Osteoblast (primary cell): ENCODE data around the gene PPIP5K1. TPM values are rescaled to one million over a fixed set of nuclear protein-coding genes. Genes with fewer than 3 reads are reported as not detected.

Experiments used
- DNase-seq: peaks from one replicate; pipeline ENCODE4 v3.0.0; 2011; ENCODE audit warnings: low spot score, mixed read lengths; ENCODE audit not compliant: insufficient read length; ENCODE audit errors: missing footprints
- H2AFZ ChIP-seq: 2 replicates; pipeline ENCODE4 v1.6.0; 2011; ENCODE audit warnings: mild to moderate bottlenecking, low read length
- H3K27ac ChIP-seq: 2 replicates; pipeline ENCODE4 v1.5.1; 2011; ENCODE audit warnings: mild to moderate bottlenecking, low read depth, low read length, moderate library complexity
- H3K27me3 ChIP-seq: 2 replicates; pipeline ENCODE4 v1.6.0; 2012; ENCODE audit warnings: mild to moderate bottlenecking, control low read depth, inconsistent platforms, low read length, moderate library complexity; ENCODE audit not compliant: insufficient read depth
- H3K36me3 ChIP-seq: 2 replicates; pipeline ENCODE4 v1.5.1; 2011; ENCODE audit warnings: mild to moderate bottlenecking, low read length, control low read depth, moderate library complexity; ENCODE audit not compliant: insufficient read depth
- H3K4me1 ChIP-seq: 2 replicates; pipeline ENCODE4 v1.5.1; 2011; ENCODE audit warnings: mild to moderate bottlenecking, low read length, control low read depth, moderate library complexity; ENCODE audit not compliant: insufficient read depth
- H3K4me2 ChIP-seq: 2 replicates; pipeline ENCODE4 v1.6.0; 2011; ENCODE audit warnings: mild to moderate bottlenecking, low read length; ENCODE audit not compliant: insufficient read depth
- H3K4me3 ChIP-seq: fragments of 200-600 bp; sonication (generic); 3 replicates; pipeline ENCODE4 v1.5.1; 2012; ENCODE audit warnings: mild to moderate bottlenecking, low read length, inconsistent platforms; ENCODE audit not compliant: insufficient read depth
- H3K79me2 ChIP-seq: 2 replicates; pipeline ENCODE4 v1.6.0; 2012; ENCODE audit warnings: mild to moderate bottlenecking, low read length, control low read depth, inconsistent platforms; ENCODE audit not compliant: insufficient read depth
- H3K9me3 ChIP-seq: 2 replicates; pipeline ENCODE4 v1.5.1; 2011; ENCODE audit warnings: low read depth, low read length, control low read depth
- H4K20me1 ChIP-seq: 2 replicates; pipeline ENCODE4 v1.6.0; 2012; ENCODE audit warnings: mild to moderate bottlenecking, low read length, control low read depth; ENCODE audit not compliant: insufficient read depth
- total RNA-seq: library from RNA; depleted of rRNA; stranded (reverse); fragments of >200 nt; gene quantifications from 2 replicates; pipeline ENCODE4 v1.2.3, GENCODE V29; 2012
- TF ChIP-seq, protein P1 (sequence below): IDR thresholded peaks from 2 replicates; pipeline ENCODE4 v1.5.1; 2011; ENCODE audit warnings: mild to moderate bottlenecking, low read depth, low read length, moderate library complexity; ENCODE audit errors: extremely low read depth

Gene PPIP5K1
- total RNA-seq, 1 donor: 20.3 TPM

DNA sequence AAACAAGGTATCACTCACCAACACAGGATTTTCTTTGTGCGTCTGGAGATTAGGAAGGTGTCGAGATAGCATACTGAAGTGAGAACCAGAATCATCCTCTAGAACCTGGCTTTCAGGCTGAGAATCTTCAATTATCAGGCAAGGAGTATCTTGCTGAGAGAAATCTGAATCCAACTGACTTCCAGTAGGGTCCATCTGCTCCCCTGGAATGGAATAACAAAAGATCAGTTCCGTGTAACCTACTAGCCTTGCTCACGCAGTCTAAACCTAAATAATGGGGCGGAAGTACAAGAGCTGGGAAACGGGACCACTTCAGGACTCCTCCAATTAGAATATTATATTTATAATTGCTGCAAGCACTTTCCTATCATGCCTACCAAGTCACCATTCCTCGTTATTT is 97.7 kb downstream of the PPIP5K1 start:
- TF ChIP-seq, protein P1, sequence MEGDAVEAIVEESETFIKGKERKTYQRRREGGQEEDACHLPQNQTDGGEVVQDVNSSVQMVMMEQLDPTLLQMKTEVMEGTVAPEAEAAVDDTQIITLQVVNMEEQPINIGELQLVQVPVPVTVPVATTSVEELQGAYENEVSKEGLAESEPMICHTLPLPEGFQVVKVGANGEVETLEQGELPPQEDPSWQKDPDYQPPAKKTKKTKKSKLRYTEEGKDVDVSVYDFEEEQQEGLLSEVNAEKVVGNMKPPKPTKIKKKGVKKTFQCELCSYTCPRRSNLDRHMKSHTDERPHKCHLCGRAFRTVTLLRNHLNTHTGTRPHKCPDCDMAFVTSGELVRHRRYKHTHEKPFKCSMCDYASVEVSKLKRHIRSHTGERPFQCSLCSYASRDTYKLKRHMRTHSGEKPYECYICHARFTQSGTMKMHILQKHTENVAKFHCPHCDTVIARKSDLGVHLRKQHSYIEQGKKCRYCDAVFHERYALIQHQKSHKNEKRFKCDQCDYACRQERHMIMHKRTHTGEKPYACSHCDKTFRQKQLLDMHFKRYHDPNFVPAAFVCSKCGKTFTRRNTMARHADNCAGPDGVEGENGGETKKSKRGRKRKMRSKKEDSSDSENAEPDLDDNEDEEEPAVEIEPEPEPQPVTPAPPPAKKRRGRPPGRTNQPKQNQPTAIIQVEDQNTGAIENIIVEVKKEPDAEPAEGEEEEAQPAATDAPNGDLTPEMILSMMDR: no peak
- Histone ChIP-seq H3K4me2 (peak overlapping the region; percentile 99), H2AFZ (no peak overlapping the region), H4K20me1 (peaks cover 15% of the 10 kb centered on the region), H3K4me1 (peaks cover 17% of the 10 kb centered on the region), H3K9me3 (no peaks in the 10 kb centered on the region), H3K36me3 (peaks cover 33% of the 10 kb centered on the region), H3K4me3 (peak overlapping the region; percentile 89), H3K27me3 (no peaks in the 10 kb centered on the region), H3K27ac (peak overlapping the region; percentile 91), H3K79me2 (peaks cover 31% of the 10 kb centered on the region)
- DNase-seq: no peak

DNA sequence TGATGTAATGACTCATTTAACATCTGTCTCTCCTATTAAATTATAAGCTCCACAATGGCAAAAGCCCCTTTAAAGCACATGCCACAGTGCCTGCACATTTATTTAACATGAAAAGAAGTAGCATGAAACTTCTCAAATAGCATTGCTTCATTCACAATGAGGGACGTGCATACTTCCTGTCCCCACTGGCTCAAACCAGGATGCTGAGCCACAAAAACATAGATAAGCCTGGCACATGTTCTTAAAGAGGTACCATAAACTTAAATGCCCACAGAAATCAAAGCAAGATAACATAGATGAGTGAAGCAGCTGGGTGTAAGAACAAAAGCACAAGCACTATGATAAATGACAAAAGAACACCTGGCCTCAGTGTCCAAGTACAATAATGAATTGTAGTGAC is 100.8 kb downstream of the PPIP5K1 start:
- Histone ChIP-seq H2AFZ (no peak overlapping the region), H3K4me1 (peaks cover 24% of the 10 kb centered on the region), H3K79me2 (peaks cover 36% of the 10 kb centered on the region), H3K9me3 (no peaks in the 10 kb centered on the region), H3K4me3 (no peak overlapping the region), H3K4me2 (peak overlapping the region; percentile 30), H4K20me1 (peaks cover 15% of the 10 kb centered on the region), H3K27me3 (no peaks in the 10 kb centered on the region), H3K36me3 (peaks cover 55% of the 10 kb centered on the region), H3K27ac (no peak overlapping the region)
- no peak for DNase-seq
- TF ChIP-seq, protein P1: no peak

DNA sequence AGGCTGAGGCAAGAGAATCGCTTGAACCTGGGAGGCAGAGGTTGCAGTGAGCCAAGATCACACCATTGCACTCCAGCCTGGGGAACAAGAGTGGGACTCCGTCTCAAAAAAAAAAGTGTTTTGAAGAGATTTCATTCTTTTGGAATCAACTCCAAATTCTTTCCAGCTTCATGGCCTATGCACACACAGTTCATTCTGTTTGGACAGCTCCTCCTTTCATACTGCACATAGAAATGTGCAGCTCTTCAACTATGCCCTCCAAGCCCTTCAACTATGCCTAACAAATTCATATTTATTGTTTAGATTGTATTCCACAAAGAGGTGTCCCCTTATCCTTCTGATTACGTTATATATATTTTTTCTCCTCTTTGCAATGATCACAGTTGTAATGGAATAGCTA is 101.2 kb downstream of the PPIP5K1 start:
- H3K4me3 ChIP-seq: no peak overlapping the region
- peaks cover 17% of the 10 kb centered on the region for H4K20me1 ChIP-seq
- no peak for DNase-seq
- H3K4me2 ChIP-seq: no peak overlapping the region
- no peaks in the 10 kb centered on the region for H3K27me3 ChIP-seq
- H3K36me3 ChIP-seq: peaks cover 55% of the 10 kb centered on the region
- peaks cover 27% of the 10 kb centered on the region for H3K4me1 ChIP-seq
- H3K27ac ChIP-seq: no peak overlapping the region
- peaks cover 36% of the 10 kb centered on the region for H3K79me2 ChIP-seq
- TF ChIP-seq, protein P1: no peak
- H3K9me3 ChIP-seq: no peaks in the 10 kb centered on the region
- no peak overlapping the region for H2AFZ ChIP-seq

DNA sequence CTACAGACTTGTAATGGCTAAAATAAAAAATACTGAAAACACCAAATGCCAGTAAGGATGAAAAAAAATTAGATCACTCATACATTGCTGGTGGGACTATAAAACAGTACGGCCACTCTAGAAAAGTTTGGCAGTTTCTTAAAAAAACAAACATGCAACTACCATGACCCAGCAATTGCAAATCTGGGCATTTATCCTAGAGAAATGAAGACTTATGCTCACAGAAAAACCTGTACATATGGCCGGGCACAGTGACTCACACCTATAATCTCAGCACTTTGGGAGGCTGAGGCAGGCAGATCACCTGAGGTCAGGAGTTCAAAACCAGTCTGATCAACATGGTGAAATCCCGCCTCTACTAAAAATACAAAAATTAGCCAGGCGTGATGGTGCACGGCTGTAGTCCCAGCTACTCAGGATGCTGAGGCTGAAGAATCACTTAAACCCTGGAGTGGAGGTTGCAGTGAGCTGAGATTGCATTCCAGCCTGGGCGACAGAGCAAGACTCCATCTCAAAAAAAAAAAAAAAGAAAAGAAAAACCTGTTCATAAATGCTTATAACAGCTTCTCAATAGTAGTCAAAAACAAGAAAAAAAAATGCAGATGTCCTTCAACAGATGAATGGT is 102.6 kb downstream of the PPIP5K1 start:
- TF ChIP-seq, protein P1: no peak
- H4K20me1 ChIP-seq: peaks cover 21% of the 10 kb centered on the region

More for the DNA sequence above, 102.6 kb downstream of the PPIP5K1 start:
- H3K79me2 ChIP-seq: peaks cover 33% of the 10 kb centered on the region
- H3K36me3 ChIP-seq: peaks cover 55% of the 10 kb centered on the region
- H3K9me3 ChIP-seq: no peaks in the 10 kb centered on the region
- peaks cover 27% of the 10 kb centered on the region for H3K4me1 ChIP-seq
- H3K27ac ChIP-seq: no peak overlapping the region
- no peak overlapping the region for H3K4me3 ChIP-seq
- no peaks in the 10 kb centered on the region for H3K27me3 ChIP-seq
- H2AFZ ChIP-seq: no peak overlapping the region
- no peak for DNase-seq
- H3K4me2 ChIP-seq: no peak overlapping the region
